Mucosa of rectum (tissue), 2 donors: ENCODE results near the gene FGFR4.
A peak's percentile ranks its signal among the peaks of the same experiment; 100 is the strongest.

Source experiments
- H3K27ac ChIP-seq, 2 donors: one replicate each; pipeline ENCODE4 v1.7.0; 2013; ENCODE audit warnings: inconsistent platforms in 2 of 2, low read depth in 2 of 2, low read length in 2 of 2
- H3K27me3 ChIP-seq, 2 donors: one replicate each; pipeline ENCODE4 v1.7.0; 2013; ENCODE audit warnings: low read length in 2 of 2; ENCODE audit not compliant: control insufficient read depth in 2 of 2, insufficient read depth in 2 of 2
- H3K36me3 ChIP-seq, 2 donors: one replicate each; pipeline ENCODE4 v1.7.0; 2013; ENCODE audit warnings: low read length in 2 of 2; ENCODE audit not compliant: control insufficient read depth in 2 of 2, insufficient read depth in 2 of 2
- H3K4me1 ChIP-seq, 2 donors: one replicate each; pipeline ENCODE4 v1.7.0; 2013; ENCODE audit warnings: low read length in 2 of 2, mild to moderate bottlenecking in 1 of 2; ENCODE audit not compliant: control insufficient read depth in 2 of 2, insufficient read depth in 2 of 2
- H3K4me3 ChIP-seq, 2 donors: one replicate each; pipeline ENCODE4 v1.7.0; 2013; ENCODE audit warnings: low read length in 2 of 2
- H3K9ac ChIP-seq, 2 donors: one replicate each; pipeline ENCODE4 v1.7.0; 2013; ENCODE audit warnings: low read length in 2 of 2, low read depth in 1 of 2, mild to moderate bottlenecking in 1 of 2
- H3K9me3 ChIP-seq, 2 donors: one replicate each; pipeline ENCODE4 v1.7.0; 2013; ENCODE audit warnings: low read length in 2 of 2; ENCODE audit not compliant: control insufficient read depth in 2 of 2
- donor health status: healthy.
- donor health status: Normal muscosa, but diverticular disease.

FGFR4 gene

GRCh38 chr5:177093082-177093712, 6.5 kb downstream of the FGFR4 start:
- H3K36me3 ChIP-seq = peaks cover 8 to 19% of the 10 kb centered on the region in 2 donors
- no peaks in the 10 kb centered on the region for H3K9me3 ChIP-seq
- H3K4me1 ChIP-seq = peaks cover 22 to 25% of the 10 kb centered on the region in 2 donors
- H3K4me3 ChIP-seq = no peak overlapping the region
- no peak overlapping the region for H3K27ac ChIP-seq
- H3K27me3 ChIP-seq = no peaks in the 10 kb centered on the region
- no peak overlapping the region for H3K9ac ChIP-seq

DNA sequence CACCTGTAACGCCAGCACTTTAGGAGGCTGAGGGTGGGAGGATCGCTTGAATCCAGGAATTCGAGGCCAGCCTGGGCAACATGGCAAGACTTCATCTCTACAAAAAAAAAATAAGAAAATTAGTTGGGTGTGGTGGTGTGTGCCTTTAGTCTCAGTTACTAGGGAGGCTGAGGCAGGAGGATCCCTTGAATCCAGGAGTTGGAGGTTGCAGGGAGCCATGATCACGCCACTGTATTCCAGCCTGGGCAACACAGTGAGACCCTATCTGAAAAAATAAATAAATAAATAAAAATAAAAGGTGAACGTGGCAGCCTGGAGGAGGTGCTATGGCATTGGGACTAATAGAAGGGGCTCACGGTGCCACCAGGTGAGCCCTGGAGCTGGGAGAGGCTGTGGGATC, 7.1 kb downstream of the FGFR4 start:
- no peak overlapping the region for H3K4me3 ChIP-seq
- H3K27ac ChIP-seq = peak overlapping the region in 1 of 2 donors; percentile 13
- no peaks in the 10 kb centered on the region for H3K27me3 ChIP-seq
- peaks cover 8 to 19% of the 10 kb centered on the region in 2 donors for H3K36me3 ChIP-seq
- H3K9me3 ChIP-seq = no peaks in the 10 kb centered on the region
- H3K9ac ChIP-seq = no peak overlapping the region
- peaks cover 19 to 25% of the 10 kb centered on the region in 2 donors for H3K4me1 ChIP-seq

DNA sequence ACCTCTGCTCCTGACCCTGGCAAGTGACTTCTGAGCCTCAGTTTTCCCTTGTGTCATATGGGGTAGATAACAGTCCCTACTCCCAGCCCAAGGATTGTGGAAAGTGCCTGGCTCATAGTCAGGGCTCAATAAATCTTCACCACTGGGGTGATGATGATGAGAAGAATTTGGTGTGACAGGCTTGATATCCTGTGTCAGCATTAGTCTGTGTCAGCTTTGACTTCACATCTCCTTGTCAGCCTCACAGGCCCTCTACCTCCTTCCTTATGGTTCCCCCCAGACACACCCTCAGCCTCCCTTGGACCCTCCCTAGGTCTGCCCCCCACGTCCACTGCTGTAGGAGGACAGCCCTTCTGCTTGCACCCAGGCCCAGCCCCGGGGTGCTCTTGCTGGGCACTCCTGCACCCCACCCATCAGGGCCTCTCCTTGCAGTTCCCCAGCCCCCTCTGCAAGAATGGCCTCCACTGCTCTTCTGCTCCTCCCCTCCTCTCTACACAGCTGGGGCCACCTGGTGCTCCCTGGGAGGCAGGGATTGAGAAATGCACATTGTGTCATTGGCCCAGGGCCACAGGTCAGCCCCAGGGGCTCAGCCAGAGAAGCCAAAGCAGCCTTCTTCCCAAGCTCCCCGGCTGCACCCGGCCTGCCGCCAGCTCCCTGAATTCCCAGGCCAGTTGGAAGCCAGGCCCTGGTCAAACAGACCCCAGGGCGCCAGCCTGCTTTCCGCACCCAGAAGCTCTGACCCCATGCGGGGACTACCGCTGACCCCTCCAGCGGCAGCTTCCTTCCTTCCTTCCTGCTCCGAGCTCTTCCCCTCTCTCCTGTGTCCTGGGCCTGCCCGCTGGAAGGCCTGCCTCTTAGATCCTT, 7.7 kb downstream of the FGFR4 start:
- Histone ChIP-seq H3K36me3 (peaks cover 8 to 19% of the 10 kb centered on the region in 2 donors), H3K9me3 (no peaks in the 10 kb centered on the region), H3K27me3 (no peaks in the 10 kb centered on the region), H3K4me3 (no peak overlapping the region), H3K27ac (peak overlapping the region; percentile 26 to 75), H3K9ac (no peak overlapping the region), H3K4me1 (peaks cover 20 to 25% of the 10 kb centered on the region in 2 donors)

- H3K27me3 ChIP-seq = no peaks in the 10 kb centered on the region
- H3K9me3 ChIP-seq = no peaks in the 10 kb centered on the region
- H3K9ac ChIP-seq = no peak overlapping the region
- no peak overlapping the region for H3K4me3 ChIP-seq
- H3K27ac ChIP-seq = peak overlapping the region; percentile 35 to 75
- peaks cover 15 to 22% of the 10 kb centered on the region in 2 donors for H3K4me1 ChIP-seq
- H3K36me3 ChIP-seq = peaks cover 8 to 19% of the 10 kb centered on the region in 2 donors
These were observed 8.5 kb downstream of the FGFR4 start for GRCh38 chr5:177095088-177095669.

- peaks cover 0 to 3% of the 10 kb centered on the region in 2 donors for H3K27me3 ChIP-seq
- peaks cover 12 to 20% of the 10 kb centered on the region in 2 donors for H3K4me1 ChIP-seq
- H3K4me3 ChIP-seq = no peak overlapping the region
- peak overlapping the region in 1 of 2 donors; percentile 48 for H3K27ac ChIP-seq
- no peaks in the 10 kb centered on the region for H3K9me3 ChIP-seq
- peak overlapping the region in 1 of 2 donors; percentile 2 for H3K9ac ChIP-seq
- peaks cover 8 to 14% of the 10 kb centered on the region in 2 donors for H3K36me3 ChIP-seq
These were observed 9.7 kb downstream of the FGFR4 start for GRCh38 chr5:177096162-177097015.

- Histone ChIP-seq H3K4me1 (peaks cover 12 to 18% of the 10 kb centered on the region in 2 donors), H3K4me3 (no peak overlapping the region), H3K9me3 (no peaks in the 10 kb centered on the region), H3K9ac (no peak overlapping the region), H3K27ac (peak overlapping the region; percentile 7 to 85), H3K27me3 (peaks cover 0 to 3% of the 10 kb centered on the region in 2 donors), H3K36me3 (peaks cover 8 to 11% of the 10 kb centered on the region in 2 donors)
These were observed 10.6 kb downstream of the FGFR4 start for GRCh38 chr5:177097016-177097985.

DNA sequence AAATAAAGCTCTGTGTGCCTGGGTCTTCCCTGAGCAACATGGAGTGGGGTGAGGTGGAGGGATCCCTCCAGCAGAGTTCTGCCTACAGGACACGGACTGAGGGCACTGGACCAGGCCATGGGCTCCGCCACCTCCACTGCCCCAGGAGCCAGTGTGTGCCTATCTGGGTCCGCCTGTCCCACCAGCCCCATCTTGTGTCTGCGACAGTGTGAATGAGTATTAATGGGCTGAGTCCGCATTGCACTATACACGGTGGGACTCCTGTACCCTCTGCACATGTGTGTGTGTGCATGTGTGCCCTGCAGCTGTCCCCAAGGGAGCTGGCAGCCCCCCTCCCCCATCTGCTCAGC, 11.4 kb downstream of the FGFR4 start:
- Histone ChIP-seq H3K4me3 (no peak overlapping the region), H3K27ac (peak overlapping the region; percentile 78 to 85)

GRCh38 chr5:177098470-177099141, 11.9 kb downstream of the FGFR4 start:
- Histone ChIP-seq H3K27ac (peak overlapping the region; percentile 78 to 85), H3K4me1 (peaks cover 12 to 18% of the 10 kb centered on the region in 2 donors)

More for the DNA sequence above, 11.4 kb downstream of the FGFR4 start:
- no peak overlapping the region for H3K9ac ChIP-seq
- H3K9me3 ChIP-seq = no peaks in the 10 kb centered on the region
- peaks cover 12 to 18% of the 10 kb centered on the region in 2 donors for H3K4me1 ChIP-seq
- H3K36me3 ChIP-seq = peaks cover 2 to 4% of the 10 kb centered on the region in 2 donors
- H3K27me3 ChIP-seq = peaks cover 0 to 3% of the 10 kb centered on the region in 2 donors

More at GRCh38 chr5:177098470-177099141, 11.9 kb downstream of the FGFR4 start:
- Histone ChIP-seq H3K9me3 (no peaks in the 10 kb centered on the region), H3K9ac (peak overlapping the region; percentile 47 to 51), H3K27me3 (peaks cover 0 to 3% of the 10 kb centered on the region in 2 donors), H3K4me3 (no peak overlapping the region), H3K36me3 (peaks cover under 1 to 2% of the 10 kb centered on the region in 2 donors)
